ENCODE measurements around the gene RNF213. TPM values are rescaled to one million over a fixed set of nuclear protein-coding genes. Genes with fewer than 3 reads are reported as not detected.

RNF213 gene
- total RNA-seq, 6 experiments from 2014 or later = 59.1 to 87.7 (median 73.0) TPM

- 100% methylated on average over 8 of the region's 27 CpGs for WGBS (ENCODE audit: insufficient coverage, low coverage, low lambda C conversion rate, missing lambda C conversion rate)
- no peaks in the 10 kb centered on the region for H3K9me3 ChIP-seq
- DNase-seq (no peak), ATAC-seq (no peak)
- peaks cover 24 to 97% (median 52%) of the 10 kb centered on the region in 4 donors for H3K36me3 ChIP-seq
- TF ChIP-seq CTCF (IDR thresholded peaks at IDR 0.05) = no peak
- TF ChIP-seq POLR2A (IDR thresholded peaks at IDR 0.05) = no peak
- no peaks in the 10 kb centered on the region for H3K4me1 ChIP-seq
- no peak overlapping the region for H3K27ac ChIP-seq
- no peak overlapping the region for H3K4me3 ChIP-seq
- intact Hi-C loops (cut with DNase I) = no loop called here
- no peaks in the 10 kb centered on the region for H3K27me3 ChIP-seq
These were observed 85.3 kb downstream of the RNF213 start for GRCh38 chr17:80345841-80346497.

GRCh38 chr17:80346498-80347275 is 86.0 kb downstream of the RNF213 start:
- H3K36me3 ChIP-seq = peaks cover 24 to 97% (median 53%) of the 10 kb centered on the region in 4 donors
- H3K4me3 ChIP-seq = no peak overlapping the region
- H3K27me3 ChIP-seq = no peaks in the 10 kb centered on the region
- 95% methylated on average over 13 of the region's 38 CpGs for WGBS (ENCODE audit: insufficient coverage, low coverage, low lambda C conversion rate, missing lambda C conversion rate)
- H3K4me1 ChIP-seq = no peaks in the 10 kb centered on the region
- intact Hi-C loops (cut with DNase I) = no loop called here
- ATAC-seq (no peak), DNase-seq (no peak)
- TF ChIP-seq POLR2A (IDR thresholded peaks at IDR 0.05) = no peak
- no peaks in the 10 kb centered on the region for H3K9me3 ChIP-seq
- no peak overlapping the region for H3K27ac ChIP-seq

GRCh38 chr17:80347536-80347935 is 86.9 kb downstream of the RNF213 start:
- ATAC-seq (no peak), DNase-seq (no peak)
- H3K4me3 ChIP-seq = no peak overlapping the region
- intact Hi-C loops (cut with DNase I) = no loop called here
- H3K27me3 ChIP-seq = no peaks in the 10 kb centered on the region
- H3K9me3 ChIP-seq = no peaks in the 10 kb centered on the region
- no peaks in the 10 kb centered on the region for H3K4me1 ChIP-seq
- no peak overlapping the region for H3K27ac ChIP-seq
- 95% methylated on average over 16 of the region's 19 CpGs for WGBS (ENCODE audit: insufficient coverage, low coverage, low lambda C conversion rate, missing lambda C conversion rate)
- TF ChIP-seq CTCF (IDR thresholded peaks at IDR 0.05) = no peak
- TF ChIP-seq POLR2A (IDR thresholded peaks at IDR 0.05) = no peak
- peaks cover 24 to 99% (median 59%) of the 10 kb centered on the region in 4 donors for H3K36me3 ChIP-seq

GRCh38 chr17:80347948-80348351 is 87.3 kb downstream of the RNF213 start:
- H3K9me3 ChIP-seq = no peaks in the 10 kb centered on the region
- no peak overlapping the region for H3K4me3 ChIP-seq

More at GRCh38 chr17:80347948-80348351, 87.3 kb downstream of the RNF213 start:
- no peak overlapping the region for H3K27ac ChIP-seq
- H3K36me3 ChIP-seq = peaks cover 24 to 100% (median 59%) of the 10 kb centered on the region in 4 donors
- DNase-seq (no peak), ATAC-seq (no peak)
- H3K27me3 ChIP-seq = no peaks in the 10 kb centered on the region
- no CpG with 5 or more reads among the region's 24 CpGs for WGBS (ENCODE audit: insufficient coverage, low coverage, low lambda C conversion rate, missing lambda C conversion rate)
- no peak for TF ChIP-seq CTCF (IDR thresholded peaks at IDR 0.05)
- TF ChIP-seq POLR2A (IDR thresholded peaks at IDR 0.05) = no peak
- intact Hi-C loops (cut with DNase I) = no loop called here
- H3K4me1 ChIP-seq = no peaks in the 10 kb centered on the region
